Activated CD4-positive, alpha-beta T cell treated with anti-CD3 and anti-CD28 coated beads for 4 hours (primary cell): ENCODE results near the gene KHDC1.
"Not testable (repeated sequence)": the region's sequence is repeated elsewhere in the genome, so short reads cannot be mapped to it uniquely, and the experiment has no call there.

Source experiments
- DNase-seq, 2 donors: peaks; one replicate each; pipeline ENCODE4 v3.0.0-alpha.2; 2020

The KHDC1 gene

GRCh38 chr6:73262671-73263569 is at the start of gene KHDC1:
TSS of gene KHDC1 (minus strand) at chr6:73263196. CDS start at chr6:73242517, 20,679 bp downstream.
- peak; percentile 25 to 27 for DNase-seq

GRCh38 chr6:73310503-73310845 is 47.5 kb upstream of the KHDC1 start:
- DNase-seq = not testable (repeated sequence)

- peak; percentile 45 to 52 for DNase-seq
These were observed 46.9 kb upstream of the KHDC1 start for GRCh38 chr6:73309785-73310502.

- no peak for DNase-seq
These were observed 46.5 kb upstream of the KHDC1 start for GRCh38 chr6:73309535-73309784.

- DNase-seq = no peak
These were observed 45.9 kb upstream of the KHDC1 start for GRCh38 chr6:73308712-73309534.

- DNase-seq = not testable (repeated sequence)
These were observed 40.8 kb upstream of the KHDC1 start for GRCh38 chr6:73303773-73304172.

GRCh38 chr6:73302339-73302738 is 39.3 kb upstream of the KHDC1 start:
- DNase-seq = no peak

- no peak for DNase-seq
These were observed 36.4 kb upstream of the KHDC1 start for GRCh38 chr6:73299151-73299971.

GRCh38 chr6:73293331-73293730 is 30.3 kb upstream of the KHDC1 start:
- DNase-seq = no peak

- DNase-seq = no peak
These were observed 27.4 kb upstream of the KHDC1 start for GRCh38 chr6:73290435-73290834.

GRCh38 chr6:73286752-73287151 is 23.8 kb upstream of the KHDC1 start:
- DNase-seq = no peak

GRCh38 chr6:73285674-73286283 is 22.8 kb upstream of the KHDC1 start:
- DNase-seq = no peak

- no peak for DNase-seq
These were observed 19.9 kb upstream of the KHDC1 start for GRCh38 chr6:73282871-73283270.

- not testable (repeated sequence) for DNase-seq
These were observed 18.7 kb upstream of the KHDC1 start for GRCh38 chr6:73281684-73282083.

GRCh38 chr6:73269296-73269695 is 6.3 kb upstream of the KHDC1 start:
- not testable (repeated sequence) for DNase-seq

- not testable (repeated sequence) for DNase-seq
These were observed 5.9 kb upstream of the KHDC1 start for GRCh38 chr6:73268896-73269295.

- no peak for DNase-seq
These were observed 1.4 kb upstream of the KHDC1 start for GRCh38 chr6:73264446-73264845.

GRCh38 chr6:73263570-73263909 is 544 bp upstream of the KHDC1 start:
- DNase-seq = no peak

- no peak for DNase-seq
These were observed 4.3 kb downstream of the KHDC1 start for GRCh38 chr6:73258721-73259120.

GRCh38 chr6:73254323-73254722 is 8.7 kb downstream of the KHDC1 start:
- DNase-seq = not testable (repeated sequence)

- no peak for DNase-seq
These were observed 10.3 kb downstream of the KHDC1 start for GRCh38 chr6:73252703-73253102.

- no peak for DNase-seq
These were observed 13.0 kb downstream of the KHDC1 start for GRCh38 chr6:73250016-73250415.
